Subcutaneous adipose tissue (tissue), 4 donors: Measurements from ENCODE around the gene AGBL3. TPM values are rescaled to one million over a fixed set of nuclear protein-coding genes. Genes with fewer than 3 reads are reported as not detected.

Source experiments
- CTCF ChIP-seq: fragments of 450-650 bp; IDR thresholded peaks from one replicate; pipeline ENCODE4 v1.5.1; 2016; ENCODE audit warnings: low read depth, mild to moderate bottlenecking, control low read depth, antibody characterized with exemption, moderate library complexity
- total RNA-seq, 4 donors: library from RNA; depleted of rRNA; stranded (reverse); fragments of >200 nt; gene quantifications; one replicate each; pipeline ENCODE4 v1.1.0, GENCODE V29; 2016

AGBL3 gene
- total RNA-seq, 4 donors from 2014 or later: 2.9 to 4.9 (median 3.6) TPM

GRCh38 chr7:135181261-135181928 is 195.1 kb downstream of the AGBL3 start:
- TF ChIP-seq CTCF: no peak

- no peak for TF ChIP-seq CTCF
Measured at GRCh38 chr7:135181929-135182678, 195.8 kb downstream of the AGBL3 start.

- no peak for TF ChIP-seq CTCF
Measured at GRCh38 chr7:135183478-135183877, 197.2 kb downstream of the AGBL3 start.

GRCh38 chr7:135184254-135184841 is 198.0 kb downstream of the AGBL3 start:
- TF ChIP-seq CTCF: no peak

Other genes starting within 250 kb of the AGBL3 start
- gene CALD1, start 206.9 kb upstream of the AGBL3 start, total RNA-seq: 100 to 1,000 TPM; 142 to 278 (median 240) TPM
- gene TMEM140, start 161.6 kb downstream of the AGBL3 start, total RNA-seq: 100 to 1,000 TPM in 1 of 4 donors, 10 to 100 TPM in 3; 36.7 to 114 (median 67.4) TPM
- gene CYREN, start 184.2 kb downstream of the AGBL3 start, total RNA-seq: 10 to 100 TPM; 21.9 to 33.0 (median 29.8) TPM
- 10 to 100 TPM; 11.3 to 30.2 (median 24.1) TPM for gene WDR91, start 225.0 kb downstream of the AGBL3 start, total RNA-seq
- gene STRA8, start 247.3 kb downstream of the AGBL3 start, total RNA-seq: not detected